ENCODE measurements around the gene COL8A1. TPM values are rescaled to one million over a fixed set of nuclear protein-coding genes. Genes with fewer than 3 reads are reported as not detected.

Gene COL8A1
- total RNA-seq, 1 experiment from 2014 or later = 112 TPM

- intact Hi-C loops (cut with micrococcal nuclease) = no loop called here
- Mint-ChIP-seq H3K9me3 (ENCODE audit: unreplicated experiment) (no peaks in the 10 kb centered on the region), H3K27ac (ENCODE audit: low read depth, unreplicated experiment) (peak overlapping the region; percentile 21), H3K4me3 (ENCODE audit: unreplicated experiment) (no peak overlapping the region), H3K4me1 (ENCODE audit: insufficient read depth, unreplicated experiment) (peaks cover 34% of the 10 kb centered on the region), H3K36me3 (ENCODE audit: insufficient read depth, unreplicated experiment) (peaks cover 51% of the 10 kb centered on the region), H3K27me3 (ENCODE audit: insufficient read depth, unreplicated experiment) (no peaks in the 10 kb centered on the region)
- ChIA-PET POLR2A (interaction anchor here (0.5 kb wide), 1 partner anchor 868 kb away, joined by 3 read pairs; no protein-coding TSS in a partner anchor), CTCF (interaction anchor here (0.6 to 4.3 kb wide), 4 partner anchors 13 to 513 kb away, joined by 3 to 17 read pairs (median 3); no protein-coding TSS in a partner anchor)
- DNase-seq (ENCODE audit: unreplicated experiment) = peak; percentile 51
- BruUV-seq (replicated peaks) = no TSS peak
- TF ChIP-seq CTCF (IDR thresholded peaks at IDR 0.05; ENCODE audit: unreplicated experiment) = no peak
Measured at GRCh38 chr3:99700631-99701268, 62.4 kb downstream of the COL8A1 start.

- intact Hi-C loops (cut with micrococcal nuclease) = no loop called here
- no peaks in the 10 kb centered on the region for H3K9me3 Mint-ChIP-seq (ENCODE audit: unreplicated experiment)
- peaks cover 41% of the 10 kb centered on the region for H3K36me3 Mint-ChIP-seq (ENCODE audit: insufficient read depth, unreplicated experiment)
- no peak overlapping the region for H3K4me3 Mint-ChIP-seq (ENCODE audit: unreplicated experiment)
- peaks cover 31% of the 10 kb centered on the region for H3K4me1 Mint-ChIP-seq (ENCODE audit: insufficient read depth, unreplicated experiment)
- ChIA-PET POLR2A (no interaction called here), CTCF (interaction anchor here (0.6 to 1.0 kb wide), 7 partner anchors 15 to 680 kb away, joined by 3 to 6 read pairs (median 5); no protein-coding TSS in a partner anchor)
- no TSS peak for BruUV-seq (replicated peaks)
- H3K27me3 Mint-ChIP-seq (ENCODE audit: insufficient read depth, unreplicated experiment) = no peaks in the 10 kb centered on the region
- TF ChIP-seq CTCF (IDR thresholded peaks at IDR 0.05; ENCODE audit: unreplicated experiment) = no peak
- DNase-seq (ENCODE audit: unreplicated experiment) = no peak
- peak overlapping the region; percentile 90 for H3K27ac Mint-ChIP-seq (ENCODE audit: low read depth, unreplicated experiment)
Measured at GRCh38 chr3:99702953-99703943, 64.9 kb downstream of the COL8A1 start.

- H3K27ac Mint-ChIP-seq (ENCODE audit: low read depth, unreplicated experiment) = no peak overlapping the region
- POLR2A ChIA-PET = no interaction called here
Measured at GRCh38 chr3:99704417-99704816, 66.0 kb downstream of the COL8A1 start.

More at GRCh38 chr3:99704417-99704816, 66.0 kb downstream of the COL8A1 start:
- no peak for TF ChIP-seq CTCF (IDR thresholded peaks at IDR 0.05; ENCODE audit: unreplicated experiment)
- H3K36me3 Mint-ChIP-seq (ENCODE audit: insufficient read depth, unreplicated experiment) = peaks cover 45% of the 10 kb centered on the region
- H3K4me3 Mint-ChIP-seq (ENCODE audit: unreplicated experiment) = no peak overlapping the region
- BruUV-seq (replicated peaks) = no TSS peak
- CTCF ChIA-PET = interaction anchor here (0.6 to 0.7 kb wide), 3 partner anchors 50 to 204 kb away, joined by 4 to 5 read pairs (median 5); no protein-coding TSS in a partner anchor
- intact Hi-C loops (cut with micrococcal nuclease) = no loop called here
- no peak for DNase-seq (ENCODE audit: unreplicated experiment)
- no peaks in the 10 kb centered on the region for H3K9me3 Mint-ChIP-seq (ENCODE audit: unreplicated experiment)
- H3K4me1 Mint-ChIP-seq (ENCODE audit: insufficient read depth, unreplicated experiment) = peaks cover 33% of the 10 kb centered on the region
- H3K27me3 Mint-ChIP-seq (ENCODE audit: insufficient read depth, unreplicated experiment) = no peaks in the 10 kb centered on the region
